ENCODE measurements around the gene TCF21.

GRCh38 chr6:133844709-133845108 is 44.2 kb upstream of the TCF21 start:
- no peak for TF ChIP-seq POLR2A (IDR thresholded peaks at IDR 0.05)
- TF ChIP-seq, protein P1, sequence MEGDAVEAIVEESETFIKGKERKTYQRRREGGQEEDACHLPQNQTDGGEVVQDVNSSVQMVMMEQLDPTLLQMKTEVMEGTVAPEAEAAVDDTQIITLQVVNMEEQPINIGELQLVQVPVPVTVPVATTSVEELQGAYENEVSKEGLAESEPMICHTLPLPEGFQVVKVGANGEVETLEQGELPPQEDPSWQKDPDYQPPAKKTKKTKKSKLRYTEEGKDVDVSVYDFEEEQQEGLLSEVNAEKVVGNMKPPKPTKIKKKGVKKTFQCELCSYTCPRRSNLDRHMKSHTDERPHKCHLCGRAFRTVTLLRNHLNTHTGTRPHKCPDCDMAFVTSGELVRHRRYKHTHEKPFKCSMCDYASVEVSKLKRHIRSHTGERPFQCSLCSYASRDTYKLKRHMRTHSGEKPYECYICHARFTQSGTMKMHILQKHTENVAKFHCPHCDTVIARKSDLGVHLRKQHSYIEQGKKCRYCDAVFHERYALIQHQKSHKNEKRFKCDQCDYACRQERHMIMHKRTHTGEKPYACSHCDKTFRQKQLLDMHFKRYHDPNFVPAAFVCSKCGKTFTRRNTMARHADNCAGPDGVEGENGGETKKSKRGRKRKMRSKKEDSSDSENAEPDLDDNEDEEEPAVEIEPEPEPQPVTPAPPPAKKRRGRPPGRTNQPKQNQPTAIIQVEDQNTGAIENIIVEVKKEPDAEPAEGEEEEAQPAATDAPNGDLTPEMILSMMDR (IDR thresholded peaks at IDR 0.05 in 4 of 5, conservative IDR thresholded peaks at IDR 0.05 in 1 of 5) = no peak

Measured in gastrocnemius medialis (tissue), 4 donors.